ENCODE results near the gene WDFY4.

WDFY4 gene

DNA sequence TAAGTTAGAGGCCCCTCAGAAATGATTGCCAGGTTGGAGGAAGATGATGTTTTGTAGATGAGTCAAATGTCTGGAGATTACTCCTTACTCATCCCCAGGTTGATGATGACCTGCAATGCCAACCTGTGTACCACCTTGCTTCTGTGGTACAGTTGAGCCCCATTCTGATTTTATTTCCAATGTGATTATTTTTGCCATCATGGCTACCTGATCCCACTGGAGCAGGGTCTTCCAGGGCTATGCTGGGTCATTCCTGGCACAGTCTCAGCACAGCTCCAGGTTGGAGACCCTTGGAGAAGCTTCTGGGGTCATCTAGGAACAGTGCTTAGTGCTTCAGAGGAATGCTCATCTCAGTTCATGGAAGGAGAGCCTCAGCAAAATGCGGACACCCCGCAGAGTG is 220.6 kb downstream of the WDFY4 start:
- no peak for DNase-seq (ENCODE audit: low read depth in 2 of 2)

GRCh38 chr10:48906841-48907240 is 222.2 kb downstream of the WDFY4 start:
- no peak for DNase-seq (ENCODE audit: low read depth in 2 of 2)

DNA sequence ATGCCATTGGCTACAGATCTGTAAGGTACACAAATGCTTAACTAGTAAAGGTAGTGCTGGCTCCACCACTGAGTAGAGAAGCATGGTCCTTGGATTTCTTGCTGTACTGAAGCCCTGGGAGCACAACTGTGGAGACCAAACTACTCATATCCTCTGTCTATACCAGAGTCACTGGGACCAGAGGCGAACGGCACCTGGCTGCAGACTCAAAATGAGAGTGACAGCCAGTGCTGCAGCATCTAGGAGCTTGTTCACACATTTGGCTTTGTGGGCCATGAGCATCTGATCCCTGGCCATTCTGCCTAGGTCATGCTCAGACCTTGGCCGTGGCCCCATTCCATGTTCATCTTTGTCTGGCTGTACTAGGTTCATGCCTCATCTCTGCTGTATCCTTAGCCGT is 223.1 kb downstream of the WDFY4 start:
- no peak for DNase-seq (ENCODE audit: low read depth in 2 of 2)

- no peak for DNase-seq (ENCODE audit: low read depth in 2 of 2)
Measured at GRCh38 chr10:48910548-48910947, 225.9 kb downstream of the WDFY4 start.

DNA sequence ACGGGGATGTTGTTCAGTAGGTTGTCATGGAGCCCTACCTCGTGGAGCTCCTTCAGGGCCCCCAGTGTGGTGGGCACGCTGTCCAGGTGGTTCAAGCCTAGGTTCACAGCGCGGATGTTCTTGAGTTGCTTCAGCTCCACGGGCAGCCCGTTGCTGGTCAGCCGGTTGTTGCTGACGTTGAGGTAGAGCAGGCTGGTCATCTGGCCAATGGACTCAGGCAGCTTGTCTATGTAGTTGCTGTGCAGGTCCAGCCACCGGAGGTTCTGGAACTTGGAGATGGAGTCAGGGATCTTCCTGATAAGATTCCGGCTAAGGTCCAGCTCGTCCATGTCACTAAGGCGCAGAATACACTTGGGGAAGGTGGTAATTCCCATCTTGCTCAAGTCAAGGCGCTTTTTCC is 229.0 kb downstream of the WDFY4 start:
- DNase-seq (ENCODE audit: low read depth in 2 of 2): no peak

GRCh38 chr10:48923748-48924147 is 239.1 kb downstream of the WDFY4 start:
- no peak for DNase-seq (ENCODE audit: low read depth in 2 of 2)

DNA sequence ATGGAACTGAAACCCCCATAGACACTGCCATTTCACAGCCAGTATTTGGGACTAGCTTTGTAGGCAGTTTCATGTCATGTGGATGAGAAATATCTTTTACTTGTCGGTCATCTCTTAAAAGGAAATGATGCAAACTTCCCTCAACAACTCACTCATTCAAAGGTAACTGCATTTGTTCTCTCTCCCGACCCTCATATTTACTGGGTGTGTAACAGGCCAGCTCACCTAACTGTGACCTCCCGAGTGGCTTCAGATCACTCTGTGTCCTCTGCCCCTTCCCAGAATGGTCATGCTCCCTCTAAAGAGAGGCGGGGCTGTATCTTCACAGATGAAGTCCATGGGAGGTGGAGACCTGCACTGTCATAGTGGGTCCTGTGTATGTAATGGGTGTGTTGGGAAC is 240.3 kb downstream of the WDFY4 start:
- no peak for DNase-seq (ENCODE audit: low read depth in 2 of 2)

GRCh38 chr10:48926255-48926654 is 241.6 kb downstream of the WDFY4 start:
- DNase-seq (ENCODE audit: low read depth in 2 of 2): no peak

DNA sequence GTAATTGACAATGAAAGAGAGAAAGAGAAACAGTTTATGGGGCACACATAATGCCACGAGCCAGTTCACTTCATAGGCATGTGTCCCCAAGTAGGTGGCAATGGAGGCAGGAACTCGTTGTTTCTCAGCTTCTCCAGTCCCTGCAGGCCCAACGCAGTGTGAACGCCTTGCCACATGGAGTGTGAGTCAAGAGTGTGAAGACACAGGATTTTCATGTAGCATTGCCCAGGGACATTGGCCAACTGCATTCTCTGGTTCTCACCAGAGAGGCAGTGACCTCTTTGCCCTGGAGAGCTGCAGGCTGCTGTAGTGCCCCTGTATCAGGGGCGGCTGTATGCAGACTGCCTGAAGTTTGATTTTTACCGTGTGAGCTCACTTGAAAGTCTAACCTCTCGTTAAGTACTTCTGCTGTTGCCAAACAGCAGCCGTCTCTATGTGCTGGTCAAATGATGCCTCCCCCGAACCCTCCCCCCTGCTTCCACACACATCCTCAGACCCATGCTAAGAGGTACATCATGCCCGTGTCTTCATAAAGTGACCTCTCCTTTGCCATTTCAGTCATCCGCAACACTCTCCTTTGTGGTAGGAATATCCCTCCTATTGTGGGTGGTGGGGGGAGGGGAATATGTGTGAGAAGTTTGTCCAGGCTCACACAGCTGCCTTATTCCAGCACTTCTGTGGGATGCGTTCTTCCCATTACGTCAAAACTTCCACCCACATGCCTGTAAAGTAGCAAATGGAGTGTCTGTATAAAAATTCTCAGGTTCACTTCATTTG is 242.3 kb downstream of the WDFY4 start:
- DNase-seq (ENCODE audit: low read depth in 2 of 2): no peak

DNA sequence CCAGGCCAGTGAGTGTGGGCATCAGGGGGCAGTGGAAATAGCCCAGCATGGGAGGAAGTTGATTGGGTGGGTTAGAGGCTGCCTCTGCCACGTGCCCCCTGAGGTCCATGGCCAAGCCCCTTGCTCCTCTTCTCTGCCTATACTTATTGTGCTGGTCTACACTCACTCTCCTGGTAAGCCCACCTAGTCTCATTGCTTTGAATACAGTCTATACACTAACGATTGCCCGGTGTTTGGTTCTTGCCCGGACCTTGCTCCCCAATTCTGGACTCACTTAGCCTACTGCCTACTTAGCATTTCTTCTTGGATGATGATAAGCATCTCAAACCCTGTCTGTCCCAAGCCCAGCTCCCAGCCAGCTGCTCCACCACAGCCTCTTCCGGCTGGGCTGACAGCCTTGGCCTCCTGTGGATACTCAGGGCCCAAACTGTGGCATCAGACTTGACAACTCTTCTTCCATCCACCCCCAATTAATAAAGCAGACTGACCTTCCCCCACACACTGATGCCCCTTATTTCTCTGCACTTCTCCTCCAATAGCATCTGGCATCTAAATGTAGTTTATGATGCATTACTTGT is 244.8 kb downstream of the WDFY4 start:
- no peak for DNase-seq (ENCODE audit: low read depth in 2 of 2)

DNA sequence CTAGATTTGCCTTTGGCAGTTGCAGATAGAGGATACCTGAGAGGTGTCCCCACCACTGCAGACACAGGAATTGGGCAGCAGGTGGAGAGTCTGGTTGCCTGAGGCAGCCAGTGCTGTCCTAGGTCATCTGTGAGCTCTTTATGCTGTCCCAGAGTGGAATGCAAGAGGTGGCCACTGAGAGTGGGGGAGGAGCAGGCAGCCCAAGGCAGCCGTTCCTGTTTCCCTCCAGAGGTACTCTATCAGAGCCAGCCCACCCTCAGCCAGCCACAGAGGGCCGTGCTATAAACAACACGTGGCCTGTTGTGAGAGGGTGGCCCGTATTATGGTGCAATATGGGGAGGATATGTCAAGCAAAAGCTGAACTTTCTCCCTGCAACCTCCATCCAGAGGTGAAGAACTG is 246.5 kb downstream of the WDFY4 start:
- no peak for DNase-seq (ENCODE audit: low read depth in 2 of 2)

DNA sequence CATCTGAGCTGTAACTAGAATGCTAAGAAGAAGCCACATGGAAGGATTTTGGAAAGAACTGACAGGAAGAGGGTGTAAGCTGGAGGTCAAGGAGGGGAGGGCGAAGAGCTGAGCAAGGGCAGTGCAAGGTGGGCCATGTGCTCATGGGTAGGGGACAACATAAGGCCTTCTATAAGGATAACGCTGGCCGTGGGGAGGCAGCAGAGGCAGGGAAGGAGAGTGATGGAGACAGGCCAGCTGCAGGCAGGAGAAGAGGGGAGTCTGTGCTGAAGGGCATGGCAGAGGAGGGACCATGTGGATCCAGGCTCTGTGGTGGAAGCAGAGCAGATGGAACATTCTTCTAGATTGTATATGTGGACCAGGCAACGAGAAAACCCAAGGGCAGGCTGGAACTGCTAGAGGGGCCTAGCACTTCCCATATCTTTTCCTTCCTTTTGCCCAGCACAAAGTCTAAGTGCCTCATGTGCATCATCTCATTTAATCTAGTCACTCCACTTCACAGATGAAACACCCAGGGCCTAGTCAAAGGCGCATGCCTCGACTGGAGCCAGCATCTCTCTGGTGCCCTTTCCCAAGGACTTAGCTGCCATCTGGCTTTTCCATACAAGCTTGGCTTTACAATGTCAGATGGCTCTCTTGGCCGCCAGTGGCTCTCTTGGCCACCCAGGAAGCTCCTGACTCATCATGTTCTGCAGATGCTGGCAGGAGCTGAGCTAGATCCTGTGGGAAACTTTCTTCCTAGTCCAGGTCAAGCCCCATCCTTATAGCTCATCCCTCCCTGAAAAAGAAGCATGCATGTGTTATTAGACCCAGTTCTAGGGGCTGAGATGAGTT is 248.4 kb downstream of the WDFY4 start:
- no peak for DNase-seq (ENCODE audit: low read depth in 2 of 2)

- no peak for DNase-seq (ENCODE audit: low read depth in 2 of 2)
Measured at GRCh38 chr10:48934672-48935501, 250.2 kb downstream of the WDFY4 start.

DNA sequence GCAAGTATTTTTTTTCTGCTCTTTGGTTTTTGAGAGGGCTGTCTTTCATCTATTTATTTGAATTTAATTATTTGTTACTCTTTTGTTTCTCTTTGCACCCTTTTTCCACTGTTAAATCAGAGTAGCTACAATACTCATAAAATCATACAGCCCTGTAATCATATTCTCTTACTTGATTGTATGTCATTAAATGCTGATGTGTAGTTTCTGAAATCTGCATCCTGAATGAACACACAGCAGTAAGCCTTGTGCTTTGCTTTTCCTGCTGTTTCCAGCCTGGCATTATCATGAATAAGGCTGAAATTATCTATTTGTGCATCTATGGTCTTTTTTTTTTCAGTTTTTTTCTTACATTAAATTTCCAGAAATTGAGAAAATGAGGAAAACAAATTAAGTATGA is 250.9 kb downstream of the WDFY4 start:
- DNase-seq (ENCODE audit: low read depth in 2 of 2): no peak

GRCh38 chr10:48937796-48938195 is 253.1 kb downstream of the WDFY4 start:
- DNase-seq (ENCODE audit: low read depth in 2 of 2): no peak

GRCh38 chr10:48938281-48938680 is 253.6 kb downstream of the WDFY4 start:
- no peak for DNase-seq (ENCODE audit: low read depth in 2 of 2)

GRCh38 chr10:48938990-48939536 is 254.4 kb downstream of the WDFY4 start:
- DNase-seq (ENCODE audit: low read depth in 2 of 2): no peak

- DNase-seq (ENCODE audit: low read depth in 2 of 2): no peak
Measured at GRCh38 chr10:48939790-48940325, 255.2 kb downstream of the WDFY4 start, which contains the start of gene LRRC18. Gene LRRC18, minus strand, starts transcription at chr10:48939840. Its CDS starts 25,685 bp downstream, at chr10:48914155.

DNA sequence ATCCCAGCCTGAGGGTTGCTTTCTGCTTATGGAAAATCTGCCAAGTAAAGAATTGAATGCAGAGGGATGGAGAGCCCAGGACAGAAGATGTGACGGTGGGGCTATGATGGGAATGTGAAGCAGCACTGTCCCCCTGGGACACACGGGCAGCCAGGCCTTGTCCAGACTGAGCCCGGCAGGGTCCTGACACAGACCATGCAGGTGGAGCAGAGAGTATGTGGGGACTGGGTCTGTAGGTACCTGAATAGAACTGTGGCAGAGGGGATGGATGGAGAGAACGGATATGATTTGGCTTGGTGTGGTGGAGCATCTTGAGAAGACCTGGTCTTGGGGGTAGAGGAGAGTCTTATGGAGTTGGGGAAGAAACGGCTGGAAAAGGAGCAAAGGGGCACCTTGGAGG is 255.7 kb downstream of the WDFY4 start:
- no peak for DNase-seq (ENCODE audit: low read depth in 2 of 2)

- no peak for DNase-seq (ENCODE audit: low read depth in 2 of 2)
Measured at GRCh38 chr10:48940958-48941357, 256.3 kb downstream of the WDFY4 start.

DNA sequence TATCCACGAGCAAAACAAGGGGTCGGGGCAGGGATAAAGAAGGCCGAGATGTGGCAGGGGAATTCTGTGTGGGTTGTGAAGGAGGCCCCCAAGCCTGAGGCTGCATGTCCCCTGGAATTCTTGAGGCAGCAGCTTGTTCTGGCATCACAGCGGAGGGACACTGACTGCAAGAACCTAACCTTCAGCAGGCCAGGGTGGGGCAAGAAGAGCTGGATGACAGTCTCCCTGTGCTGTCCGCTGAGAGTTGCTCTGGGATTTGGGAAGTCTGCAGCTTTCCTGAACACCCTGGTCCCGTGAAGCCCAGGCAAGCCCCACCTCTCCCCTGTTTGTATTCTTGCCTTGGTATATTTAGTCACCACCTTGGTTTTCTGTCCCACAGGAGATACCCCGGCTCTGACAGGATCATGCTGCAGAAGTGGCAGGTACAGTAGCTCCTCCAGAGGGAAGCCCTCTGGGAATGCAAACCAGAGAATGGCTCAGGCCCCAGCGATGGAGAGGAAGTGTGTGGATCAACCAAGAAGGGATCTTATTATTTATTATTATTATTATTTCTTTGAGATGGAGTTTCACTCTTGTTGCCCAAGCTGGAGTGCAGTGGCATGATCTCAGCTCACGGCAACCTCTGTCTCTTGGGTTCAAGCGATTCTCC is 256.9 kb downstream of the WDFY4 start:
- DNase-seq (ENCODE audit: low read depth in 2 of 2): no peak

Measured in fibroblast of skin of left biceps (primary cell).